Measurements from ENCODE around the gene SART3. TPM values are rescaled to one million over a fixed set of nuclear protein-coding genes. Genes with fewer than 3 reads are reported as not detected.

SART3 gene
- total and polyA plus RNA-seq, 2 of the 13 experiments (the other 11 are each of a cell fraction or from before 2014, with no cell fraction given), result 16.1 to 69.9 TPM

GRCh38 chr12:108562348-108563135, 1.6 kb upstream of the SART3 start, which contains the start of gene ISCU (continued):
- peak; percentile 85 for TF ChIP-seq SALL1 (CRISPR knock-in tag; IDR thresholded peaks at IDR 0.05)
- TF ChIP-seq ZBTB34 (CRISPR knock-in tag; IDR thresholded peaks at IDR 0.05), result 0 out of 2 replicates have a peak, but pooled peaks have one; percentile 34
- TF ChIP-seq, protein P1, sequence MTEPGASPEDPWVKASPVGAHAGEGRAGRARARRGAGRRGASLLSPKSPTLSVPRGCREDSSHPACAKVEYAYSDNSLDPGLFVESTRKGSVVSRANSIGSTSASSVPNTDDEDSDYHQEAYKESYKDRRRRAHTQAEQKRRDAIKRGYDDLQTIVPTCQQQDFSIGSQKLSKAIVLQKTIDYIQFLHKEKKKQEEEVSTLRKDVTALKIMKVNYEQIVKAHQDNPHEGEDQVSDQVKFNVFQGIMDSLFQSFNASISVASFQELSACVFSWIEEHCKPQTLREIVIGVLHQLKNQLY (CRISPR knock-in tag; IDR thresholded peaks at IDR 0.05), result no peak
- no peak for TF ChIP-seq EZH2 (conservative IDR thresholded peaks at IDR 0.05; ENCODE audit: low read depth, low read length)
- no peak for TF ChIP-seq SNAI1 (CRISPR knock-in tag; IDR thresholded peaks at IDR 0.05; ENCODE audit: borderline replicate concordance)
- TF ChIP-seq AGO1 (IDR thresholded peaks at IDR 0.05; ENCODE audit: low read depth, low read length, poor library complexity, severe bottlenecking), result peak; percentile 59
- no peak for TF ChIP-seq ZNF761 (CRISPR knock-in tag; conservative IDR thresholded peaks at IDR 0.05)
- TF ChIP-seq NFYB (CRISPR knock-in tag; IDR thresholded peaks at IDR 0.05), result no peak; the same call in 1 of the 2 replicates
- TF ChIP-seq NR2F2 (IDR thresholded peaks at IDR 0.05; ENCODE audit: borderline replicate concordance, low read depth), result no peak
- TF ChIP-seq, protein P2, sequence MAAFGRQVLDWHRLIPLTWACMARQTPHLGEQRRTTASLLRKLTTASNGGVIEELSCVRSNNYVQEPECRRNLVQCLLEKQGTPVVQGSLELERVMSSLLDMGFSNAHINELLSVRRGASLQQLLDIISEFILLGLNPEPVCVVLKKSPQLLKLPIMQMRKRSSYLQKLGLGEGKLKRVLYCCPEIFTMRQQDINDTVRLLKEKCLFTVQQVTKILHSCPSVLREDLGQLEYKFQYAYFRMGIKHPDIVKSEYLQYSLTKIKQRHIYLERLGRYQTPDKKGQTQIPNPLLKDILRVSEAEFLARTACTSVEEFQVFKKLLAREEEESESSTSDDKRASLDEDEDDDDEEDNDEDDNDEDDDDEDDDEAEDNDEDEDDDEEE (CRISPR knock-in tag; IDR thresholded peaks at IDR 0.05), result peak; percentile 73; the same call in 1 of the 2 replicates
- TF ChIP-seq ZNF614 (CRISPR knock-in tag; IDR thresholded peaks at IDR 0.05; ENCODE audit: borderline replicate concordance), result no peak; the same call in 1 of the 2 replicates
- TF ChIP-seq MTA1 (CRISPR knock-in tag; IDR thresholded peaks at IDR 0.05; ENCODE audit: borderline replicate concordance), result no peak
- TF ChIP-seq PBX3 (CRISPR knock-in tag; IDR thresholded peaks at IDR 0.05; ENCODE audit: borderline replicate concordance), result peak; percentile 77; the same call in 1 of the 2 replicates
- no peak for TF ChIP-seq SRSF4 (IDR thresholded peaks at IDR 0.05; ENCODE audit: low read depth, low read length, poor library complexity, severe bottlenecking)
- TF ChIP-seq HOXA7 (CRISPR knock-in tag; IDR thresholded peaks at IDR 0.05), result no peak

All from HepG2 (cell line).